H9 (cell line): ENCODE measurements around the gene PARG. TPM values are rescaled to one million over a fixed set of nuclear protein-coding genes. Genes with fewer than 3 reads are reported as not detected.
A peak's percentile ranks its signal among the peaks of the same experiment; 100 is the strongest.

Experiments
- DNase-seq: peaks from one replicate; pipeline ENCODE4 v3.0.0-alpha.2; 2017
- H2AFZ ChIP-seq: one replicate; pipeline ENCODE4 v1.6.1; 2013; ENCODE audit warnings: mild to moderate bottlenecking, low read length, control low read depth, moderate library complexity
- H2AK5ac ChIP-seq: 2 replicates; pipeline ENCODE4 v1.6.1; 2013; ENCODE audit warnings: low read length, control low read depth, mixed read lengths; ENCODE audit not compliant: insufficient read length
- H2BK120ac ChIP-seq: one replicate; pipeline ENCODE4 v1.6.1; 2013; ENCODE audit warnings: low read depth, mild to moderate bottlenecking, low read length, control low read depth, inconsistent platforms; ENCODE audit not compliant: poor library complexity, severe bottlenecking
- H2BK12ac ChIP-seq: 2 replicates; pipeline ENCODE4 v1.6.1; 2013; ENCODE audit warnings: low read length, control low read depth, mixed read lengths, low read depth; ENCODE audit not compliant: insufficient read length
- H2BK15ac ChIP-seq: 2 replicates; pipeline ENCODE4 v1.6.1; 2013; ENCODE audit warnings: low read depth, low read length, control low read depth
- H2BK20ac ChIP-seq: one replicate; pipeline ENCODE4 v1.6.1; 2013; ENCODE audit warnings: low read depth, mild to moderate bottlenecking, low read length, control low read depth, inconsistent platforms; ENCODE audit not compliant: poor library complexity, severe bottlenecking
- H2BK5ac ChIP-seq: 2 replicates; pipeline ENCODE4 v1.6.1; 2013; ENCODE audit warnings: low read length, control low read depth, mixed read lengths; ENCODE audit not compliant: insufficient read length
- H3K14ac ChIP-seq: 2 replicates; pipeline ENCODE4 v1.6.1; 2013; ENCODE audit warnings: low read length, control low read depth; ENCODE audit not compliant: insufficient read depth
- H3K18ac ChIP-seq: 2 replicates; pipeline ENCODE4 v1.6.1; 2013; ENCODE audit warnings: low read depth, mild to moderate bottlenecking, mixed read lengths, low read length, control low read depth; ENCODE audit not compliant: insufficient read length
- H3K23ac ChIP-seq: 2 replicates; pipeline ENCODE4 v1.6.1; 2013; ENCODE audit warnings: low read length, control low read depth, mixed read lengths, low read depth; ENCODE audit not compliant: insufficient read length
- H3K23me2 ChIP-seq: 2 replicates; pipeline ENCODE4 v1.6.1; 2013; ENCODE audit warnings: low read depth, mild to moderate bottlenecking, mixed read lengths, low read length, control low read depth; ENCODE audit not compliant: insufficient read length, poor library complexity, severe bottlenecking
- H3K27ac ChIP-seq: 2 replicates; pipeline ENCODE4 v1.5.1; 2013; ENCODE audit warnings: low read length, control low read depth, mixed read lengths, low read depth; ENCODE audit not compliant: insufficient read length
- H3K27me3 ChIP-seq: 2 replicates; pipeline ENCODE4 v1.6.1; 2013; ENCODE audit warnings: low read length, control low read depth, inconsistent platforms; ENCODE audit not compliant: insufficient read depth
- H3K4ac ChIP-seq: 2 replicates; pipeline ENCODE4 v1.6.1; 2013; ENCODE audit warnings: low read depth, mild to moderate bottlenecking, control low read depth, inconsistent platforms, low read length, moderate library complexity
- H3K4me1 ChIP-seq: 2 replicates; pipeline ENCODE4 v1.6.1; 2013; ENCODE audit warnings: low read length, control low read depth, inconsistent platforms; ENCODE audit not compliant: insufficient read depth
- H3K4me2 ChIP-seq: 2 replicates; pipeline ENCODE4 v1.6.1; 2013; ENCODE audit warnings: low read length, control low read depth, mixed read lengths; ENCODE audit not compliant: insufficient read length, insufficient read depth
- H3K56ac ChIP-seq: 2 replicates; pipeline ENCODE4 v1.6.1; 2013; ENCODE audit warnings: low read depth, mild to moderate bottlenecking, mixed read lengths, low read length, control low read depth; ENCODE audit not compliant: insufficient read length
- H3K79me1 ChIP-seq: 2 replicates; pipeline ENCODE4 v1.6.1; 2013; ENCODE audit warnings: low read depth, mild to moderate bottlenecking, moderate library complexity, low read length, control low read depth, inconsistent platforms; ENCODE audit not compliant: insufficient read depth, poor library complexity, severe bottlenecking
- H3K79me2 ChIP-seq: 2 replicates; pipeline ENCODE4 v1.6.1; 2013; ENCODE audit warnings: low read length, control low read depth, inconsistent platforms; ENCODE audit not compliant: insufficient read depth
- H3K9ac ChIP-seq: 2 replicates; pipeline ENCODE4 v1.6.1; 2013; ENCODE audit warnings: low read length, control low read depth, mixed read lengths; ENCODE audit not compliant: insufficient read length; ENCODE audit errors: extremely low read depth
- H3K9me3 ChIP-seq: one replicate; pipeline ENCODE4 v1.6.1; 2013; ENCODE audit warnings: low read depth, low read length, inconsistent platforms; ENCODE audit not compliant: control insufficient read depth
- H3T11ph ChIP-seq: one replicate; pipeline ENCODE4 v1.6.1; 2013; ENCODE audit warnings: mild to moderate bottlenecking, low read length, control low read depth, inconsistent platforms
- H4K20me1 ChIP-seq: one replicate; pipeline ENCODE4 v1.6.1; 2013; ENCODE audit not compliant: control insufficient read depth, insufficient read length, insufficient read depth
- H4K5ac ChIP-seq: 2 replicates; pipeline ENCODE4 v1.6.1; 2013; ENCODE audit warnings: low read depth, mild to moderate bottlenecking, mixed read lengths, low read length, control low read depth; ENCODE audit not compliant: insufficient read length
- H4K8ac ChIP-seq: replicated peaks from 2 replicates; pipeline ENCODE4 v1.6.1; 2013; ENCODE audit warnings: low read length, control low read depth, mixed read lengths, low read depth; ENCODE audit not compliant: insufficient read length
- H4K91ac ChIP-seq: 2 replicates; pipeline ENCODE4 v1.6.1; 2013; ENCODE audit warnings: low read depth, mild to moderate bottlenecking, moderate library complexity, mixed read lengths, low read length, control low read depth; ENCODE audit not compliant: insufficient read length
- H3K27ac Mint-ChIP-seq, 3 experiments: 2 replicates in 2 of 3; 3 replicates in 1 of 3; pipeline ENCODE4 v1.8.0; 2020 to 2021; ENCODE audit warnings: mixed read lengths in 3 of 3, mild to moderate bottlenecking in 1 of 3, moderate library complexity in 1 of 3
- H3K27me3 Mint-ChIP-seq: 2 replicates; pipeline ENCODE4 v1.8.0; 2021; ENCODE audit warnings: low read depth, mild to moderate bottlenecking, moderate library complexity, mixed read lengths
- H3K36me3 Mint-ChIP-seq, 3 experiments: 2 replicates in 2 of 3; 3 replicates in 1 of 3; pipeline ENCODE4 v1.8.0; 2020 to 2021; ENCODE audit warnings: low read depth in 3 of 3, mixed read lengths in 3 of 3; ENCODE audit not compliant: insufficient read depth in 1 of 3
- H3K4me1 Mint-ChIP-seq, 2 experiments: 2 replicates each; pipeline ENCODE4 v1.8.0; 2020; ENCODE audit warnings: mixed read lengths in 2 of 2
- H3K4me3 Mint-ChIP-seq, 2 experiments: 2 replicates in 1 of 2; 3 replicates in 1 of 2; pipeline ENCODE4 v1.8.0; 2020 to 2021; ENCODE audit warnings: mild to moderate bottlenecking in 2 of 2, mixed read lengths in 2 of 2, moderate library complexity in 1 of 2
- H3K9me3 Mint-ChIP-seq, 2 experiments: 2 replicates in 1 of 2; 3 replicates in 1 of 2; pipeline ENCODE4 v1.8.0; 2020; ENCODE audit warnings: mild to moderate bottlenecking in 2 of 2, mixed read lengths in 2 of 2, moderate library complexity in 1 of 2
- WGBS: extraction: QIAGEN DNeasy Blood & Tissue Kit; methylation state at CpG from one replicate; pipeline ENCODE4 v1.1.7; 2013; ENCODE audit warnings: missing lambda C conversion rate, low lambda C conversion rate, mixed read lengths; ENCODE audit not compliant: insufficient read length; ENCODE audit errors: extremely low coverage; 5-methylcytosine and 5-hydroxymethylcytosine counted together
- total RNA-seq: library from RNA; stranded (reverse); gene quantifications from 2 replicates; pipeline ENCODE4 v1.2.1, GENCODE V29; 2021
- TF ChIP-seq, protein P1 (sequence below): fragments of 200-600 bp; sonication (generic); conservative IDR thresholded peaks from 3 replicates; pipeline ENCODE4 v1.8.0; 2021; ENCODE audit warnings: antibody characterized with exemption, mild to moderate bottlenecking

Gene PARG
- total RNA-seq, 1 experiment from 2014 or later = 48.3 TPM

DNA sequence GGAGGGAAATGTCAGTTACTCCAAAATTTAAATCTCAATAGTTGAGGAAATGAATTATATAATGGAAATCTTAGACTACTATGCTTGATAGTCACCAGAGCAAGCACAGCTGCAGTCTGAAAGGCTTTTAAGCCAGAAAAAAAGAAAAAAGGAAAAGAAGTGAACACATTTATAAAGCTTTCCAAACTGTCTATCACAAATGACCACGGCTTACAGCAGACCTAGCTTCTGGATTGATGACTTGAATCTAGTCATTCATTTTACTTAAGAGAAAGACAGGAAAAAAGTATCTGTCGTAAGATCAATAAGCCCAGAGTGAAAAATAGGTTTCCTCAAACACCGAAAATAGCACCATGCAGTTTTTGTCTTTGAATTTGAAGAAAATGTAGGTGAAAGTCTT, 111.8 kb downstream of the PARG start:
- Histone ChIP-seq H2BK5ac (no peak overlapping the region), H3K9ac (peak overlapping the region; percentile 36), H3T11ph (no peak overlapping the region), H3K23me2 (no peaks in the 10 kb centered on the region), H3K18ac (no peak overlapping the region), H3K79me2 (no peaks in the 10 kb centered on the region), H3K56ac (no peak overlapping the region), H2BK20ac (no peak overlapping the region), H2BK15ac (no peak overlapping the region), H2BK12ac (no peak overlapping the region), H4K5ac (no peak overlapping the region), H4K91ac (no peak overlapping the region), H3K4me2 (no peak overlapping the region), H2AFZ (no peak overlapping the region), H3K4ac (no peak overlapping the region), H3K27ac (peak overlapping the region; percentile 77), H3K9me3 (no peaks in the 10 kb centered on the region), H3K23ac (no peak overlapping the region), H3K79me1 (no peaks in the 10 kb centered on the region), H3K4me1 (peaks cover 10% of the 10 kb centered on the region; the same call in 1 of the 2 replicates), H3K14ac (no peak overlapping the region), H4K8ac (no peak overlapping the region), H2BK120ac (no peak overlapping the region), H2AK5ac (no peak overlapping the region), H3K27me3 (no peaks in the 10 kb centered on the region), H4K20me1 (no peaks in the 10 kb centered on the region)
- TF ChIP-seq, protein P1, sequence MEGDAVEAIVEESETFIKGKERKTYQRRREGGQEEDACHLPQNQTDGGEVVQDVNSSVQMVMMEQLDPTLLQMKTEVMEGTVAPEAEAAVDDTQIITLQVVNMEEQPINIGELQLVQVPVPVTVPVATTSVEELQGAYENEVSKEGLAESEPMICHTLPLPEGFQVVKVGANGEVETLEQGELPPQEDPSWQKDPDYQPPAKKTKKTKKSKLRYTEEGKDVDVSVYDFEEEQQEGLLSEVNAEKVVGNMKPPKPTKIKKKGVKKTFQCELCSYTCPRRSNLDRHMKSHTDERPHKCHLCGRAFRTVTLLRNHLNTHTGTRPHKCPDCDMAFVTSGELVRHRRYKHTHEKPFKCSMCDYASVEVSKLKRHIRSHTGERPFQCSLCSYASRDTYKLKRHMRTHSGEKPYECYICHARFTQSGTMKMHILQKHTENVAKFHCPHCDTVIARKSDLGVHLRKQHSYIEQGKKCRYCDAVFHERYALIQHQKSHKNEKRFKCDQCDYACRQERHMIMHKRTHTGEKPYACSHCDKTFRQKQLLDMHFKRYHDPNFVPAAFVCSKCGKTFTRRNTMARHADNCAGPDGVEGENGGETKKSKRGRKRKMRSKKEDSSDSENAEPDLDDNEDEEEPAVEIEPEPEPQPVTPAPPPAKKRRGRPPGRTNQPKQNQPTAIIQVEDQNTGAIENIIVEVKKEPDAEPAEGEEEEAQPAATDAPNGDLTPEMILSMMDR = no peak
- peaks cover 43 to 52% of the 10 kb centered on the region in 2 experiments for H3K4me1 Mint-ChIP-seq
- peaks cover 6 to 24% (median 12%) of the 10 kb centered on the region in 3 experiments; a peak in 5 of 7 replicates for H3K36me3 Mint-ChIP-seq
- H3K9me3 Mint-ChIP-seq = no peaks in the 10 kb centered on the region
- no peaks in the 10 kb centered on the region for H3K27me3 Mint-ChIP-seq
- no peak for DNase-seq
- WGBS = no CpG with 5 or more reads among the region's 3 CpGs
- peak overlapping the region in 1 of 2 experiments; percentile 51; a peak in 2 of 5 replicates for H3K4me3 Mint-ChIP-seq
- H3K27ac Mint-ChIP-seq = peak overlapping the region; percentile 3 to 97 (median 56); a peak in 5 of 7 replicates
